Dendritic cell treated with granulocyte-macrophage colony-stimulating factor and Interleukin-4, amounts not matched to agents 40 ng/mL and 50 ng/mL, for 4 days (primary cell): ENCODE results near the gene TRAPPC8.
"Not testable (repeated sequence)": the region's sequence is repeated elsewhere in the genome, so short reads cannot be mapped to it uniquely, and the experiment has no call there.

Source experiments
- H3K27ac Mint-ChIP-seq: one replicate; pipeline ENCODE4 v1.8.0; 2022; ENCODE audit warnings: mild to moderate bottlenecking, mixed read lengths
- H3K27me3 Mint-ChIP-seq: one replicate; pipeline ENCODE4 v1.8.0; 2022; ENCODE audit warnings: mild to moderate bottlenecking, mixed read lengths
- H3K36me3 Mint-ChIP-seq: one replicate; pipeline ENCODE4 v1.8.0; 2022; ENCODE audit warnings: low read depth, mixed read lengths
- H3K4me1 Mint-ChIP-seq: one replicate; pipeline ENCODE4 v1.8.0; 2022; ENCODE audit warnings: low read depth, mixed read lengths
- H3K4me3 Mint-ChIP-seq: one replicate; pipeline ENCODE4 v1.8.0; 2022; ENCODE audit warnings: mild to moderate bottlenecking, moderate library complexity, mixed read lengths
- H3K9me3 Mint-ChIP-seq: one replicate; pipeline ENCODE4 v1.8.0; 2022; ENCODE audit warnings: mixed read lengths
- intact Hi-C: fragments of 100-400 bp; cut with micrococcal nuclease; formaldehyde crosslinking; loops from one replicate; pipeline ENCODE4 v1.15.0; 2022

The TRAPPC8 gene

DNA sequence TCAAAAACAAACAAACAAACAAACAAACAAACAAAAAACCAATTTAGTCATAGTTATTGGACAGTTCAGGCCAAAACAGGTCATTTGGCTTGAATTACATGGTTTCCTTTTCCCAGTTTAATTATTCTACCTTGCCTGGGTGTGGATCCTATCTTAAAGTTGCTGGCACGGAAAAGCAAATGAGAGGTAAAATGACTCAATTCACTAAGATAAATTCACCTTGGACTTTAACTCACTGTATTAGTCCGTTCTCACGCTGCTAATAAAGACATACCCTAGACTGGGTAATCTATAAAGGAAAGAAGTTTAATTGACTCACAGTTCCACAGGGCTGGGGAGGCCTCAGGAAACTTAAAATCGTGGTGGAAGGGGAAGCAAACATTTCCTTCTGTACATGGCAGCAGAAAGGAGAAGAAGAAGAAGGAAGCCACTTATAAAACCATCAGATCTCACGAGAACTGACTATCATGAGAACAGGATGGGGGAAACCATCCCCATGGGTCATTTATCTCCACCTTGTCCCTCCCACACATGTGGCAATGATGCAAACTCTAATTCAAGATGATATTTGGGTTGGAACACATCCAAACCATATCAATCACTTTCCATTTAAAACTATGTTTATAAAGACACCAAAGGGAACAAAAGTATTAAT, 22.5 kb upstream of the TRAPPC8 start:
- Mint-ChIP-seq H3K4me3 (no peak overlapping the region), H3K27me3 (no peaks in the 10 kb centered on the region), H3K27ac (no peak overlapping the region), H3K4me1 (no peaks in the 10 kb centered on the region), H3K36me3 (no peaks in the 10 kb centered on the region), H3K9me3 (peaks cover 8% of the 10 kb centered on the region)
- intact Hi-C loops: no loop called here

DNA sequence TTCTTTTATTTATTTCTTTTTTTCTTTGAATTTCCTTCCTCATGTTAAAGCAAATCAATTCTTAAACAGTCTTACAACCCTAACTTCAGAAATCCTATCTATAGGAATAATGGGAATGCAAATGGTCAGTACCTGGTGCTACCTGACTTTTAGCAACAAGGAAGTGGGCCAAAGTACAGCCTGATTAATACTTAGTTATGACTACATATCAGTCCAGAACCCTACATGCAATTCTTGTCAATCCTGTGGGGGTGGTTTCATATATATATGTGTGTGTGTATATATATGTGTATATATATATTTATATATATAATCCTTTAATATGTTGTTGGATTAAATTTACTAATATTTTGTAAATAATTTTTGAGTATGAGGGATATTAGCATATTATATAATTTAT, 14.8 kb upstream of the TRAPPC8 start:
- intact Hi-C loops: loop anchor here (5.0 kb wide), 1 partner anchor 235 kb away; no protein-coding TSS in a partner anchor
- Mint-ChIP-seq H3K36me3 (no peaks in the 10 kb centered on the region), H3K27ac (no peak overlapping the region), H3K9me3 (no peaks in the 10 kb centered on the region), H3K4me3 (no peak overlapping the region), H3K27me3 (no peaks in the 10 kb centered on the region), H3K4me1 (no peaks in the 10 kb centered on the region)

DNA sequence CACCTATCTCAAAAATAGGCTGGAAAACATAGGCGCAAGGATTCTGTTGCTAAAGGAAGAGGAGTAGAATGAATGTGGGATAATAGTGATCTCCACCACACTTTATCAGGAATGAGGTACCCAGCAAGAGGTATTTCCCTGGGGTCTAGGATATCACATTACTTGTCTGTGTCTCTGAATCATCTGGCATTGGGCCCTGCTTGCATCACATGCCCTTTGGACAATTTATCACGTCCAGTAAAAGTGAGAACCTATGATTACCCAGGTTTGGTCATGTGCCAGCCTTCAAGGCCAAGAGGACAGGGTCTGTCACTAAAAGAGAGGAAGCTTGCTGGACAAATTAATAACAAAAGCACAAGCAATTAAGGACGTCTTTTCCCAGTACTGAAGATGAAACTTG, 11.4 kb upstream of the TRAPPC8 start:
- intact Hi-C loops: no loop called here
- no peaks in the 10 kb centered on the region for H3K4me1 Mint-ChIP-seq
- no peaks in the 10 kb centered on the region for H3K9me3 Mint-ChIP-seq
- H3K27me3 Mint-ChIP-seq: no peaks in the 10 kb centered on the region
- H3K4me3 Mint-ChIP-seq: no peak overlapping the region
- no peak overlapping the region for H3K27ac Mint-ChIP-seq
- H3K36me3 Mint-ChIP-seq: no peaks in the 10 kb centered on the region

DNA sequence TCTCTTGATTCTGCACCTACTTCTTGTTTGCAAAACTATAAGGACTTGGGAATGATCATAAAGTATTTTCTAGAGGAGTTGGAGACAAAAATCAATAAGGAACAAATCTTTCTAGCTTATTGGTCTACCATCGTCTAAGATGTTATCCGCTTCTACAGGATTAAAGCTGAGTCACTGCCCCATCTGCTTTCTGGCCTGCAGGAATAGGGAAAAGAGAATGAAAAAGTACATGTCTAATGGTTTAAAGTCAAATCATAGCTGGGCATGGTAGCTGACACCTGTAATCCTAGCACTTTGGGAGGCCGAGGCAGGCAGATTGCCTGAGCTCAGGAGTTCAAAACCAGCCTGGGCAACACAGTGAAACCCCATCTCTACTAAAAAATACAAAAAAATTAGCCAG, 10.8 kb upstream of the TRAPPC8 start:
- intact Hi-C loops, H3K27me3 Mint-ChIP-seq, H3K27ac Mint-ChIP-seq, H3K4me3 Mint-ChIP-seq, H3K9me3 Mint-ChIP-seq, H3K4me1 Mint-ChIP-seq, H3K36me3 Mint-ChIP-seq: not testable (repeated sequence)

GRCh38 chr18:31952223-31952622, 9.3 kb upstream of the TRAPPC8 start:
- Mint-ChIP-seq H3K4me1 (no peaks in the 10 kb centered on the region), H3K4me3 (no peak overlapping the region), H3K27ac (no peak overlapping the region), H3K36me3 (no peaks in the 10 kb centered on the region), H3K9me3 (no peaks in the 10 kb centered on the region), H3K27me3 (no peaks in the 10 kb centered on the region)
- intact Hi-C loops: no loop called here

DNA sequence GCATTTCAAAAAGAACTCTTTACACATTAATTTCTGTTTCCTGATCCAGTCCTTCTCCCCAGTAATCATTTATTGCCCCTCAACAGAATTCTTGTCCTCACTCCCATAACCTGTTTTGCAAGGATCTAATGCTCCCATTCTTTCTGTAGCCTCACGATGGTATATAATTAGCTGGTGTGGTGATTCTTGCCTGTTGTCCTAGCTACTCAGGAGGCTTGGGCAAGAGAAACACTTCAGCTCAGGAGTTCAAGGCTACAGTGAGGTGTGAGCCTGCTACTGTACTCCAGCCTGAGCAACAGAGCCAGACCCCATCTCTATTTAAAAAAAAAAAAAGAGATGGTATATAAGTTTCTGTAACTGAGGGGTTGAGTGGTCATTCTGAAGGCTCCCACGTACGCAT, 7.7 kb upstream of the TRAPPC8 start:
- Mint-ChIP-seq H3K4me1 (no peaks in the 10 kb centered on the region), H3K27me3 (no peaks in the 10 kb centered on the region), H3K36me3 (no peaks in the 10 kb centered on the region), H3K4me3 (no peak overlapping the region), H3K9me3 (no peaks in the 10 kb centered on the region), H3K27ac (no peak overlapping the region)
- intact Hi-C loops: no loop called here

DNA sequence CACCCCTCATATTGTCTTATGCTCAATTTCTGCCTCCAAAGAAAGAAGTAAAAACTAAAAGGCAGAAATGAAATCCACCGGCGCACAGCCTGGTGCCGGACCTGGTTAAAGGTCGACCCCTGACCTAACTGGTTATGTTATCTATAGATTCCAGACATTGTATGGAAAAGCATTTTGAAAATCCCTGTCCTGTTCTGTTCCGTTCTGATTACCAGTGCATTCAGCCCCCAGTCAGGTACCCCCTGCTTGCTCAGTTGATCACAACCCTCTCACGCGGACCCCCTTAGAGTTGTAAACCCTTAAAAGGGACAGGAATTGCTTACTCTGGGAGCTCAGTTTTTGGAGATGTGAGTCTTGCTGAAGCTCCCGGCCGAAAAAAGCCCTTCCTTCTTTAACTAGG, 5.4 kb upstream of the TRAPPC8 start:
- H3K36me3 Mint-ChIP-seq, H3K9me3 Mint-ChIP-seq, H3K4me3 Mint-ChIP-seq, intact Hi-C loops, H3K27me3 Mint-ChIP-seq, H3K27ac Mint-ChIP-seq: not testable (repeated sequence)
- peaks cover 15% of the 10 kb centered on the region for H3K4me1 Mint-ChIP-seq

DNA sequence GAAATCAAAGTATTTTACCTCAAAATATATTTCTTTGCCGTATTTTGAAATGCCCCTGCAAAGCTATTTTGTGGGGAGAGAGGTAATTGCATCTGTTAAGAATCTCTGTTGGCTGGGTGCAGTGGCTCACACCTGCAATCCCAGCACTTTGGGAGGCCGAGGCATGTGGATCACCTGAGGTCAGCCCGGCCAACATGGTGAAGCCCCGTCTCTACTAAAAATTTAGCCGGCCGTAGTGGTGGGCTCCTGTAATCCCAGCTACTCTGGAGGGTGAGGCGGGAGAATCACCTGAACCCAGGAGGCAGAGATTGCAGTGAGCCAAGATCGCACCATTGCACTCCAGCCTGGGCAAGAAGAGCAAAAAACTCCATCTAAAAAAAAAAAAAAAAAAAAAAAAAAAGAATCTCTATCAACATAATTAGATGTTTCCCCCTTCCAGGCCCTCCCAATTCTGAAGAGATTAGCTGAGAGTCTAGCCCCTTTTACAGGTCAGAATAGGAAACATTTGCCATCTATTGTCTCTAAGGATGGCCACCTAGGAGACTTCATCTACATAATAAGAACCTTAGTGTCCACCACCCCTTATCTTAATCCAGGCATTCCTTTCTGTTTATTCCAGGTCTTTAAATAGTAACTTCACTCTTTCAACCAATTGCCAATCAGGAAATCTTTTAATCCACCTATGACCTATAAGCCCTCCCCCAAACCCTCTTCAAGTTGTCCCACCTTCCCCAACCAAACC, 3.5 kb upstream of the TRAPPC8 start:
- peaks cover 15% of the 10 kb centered on the region for H3K36me3 Mint-ChIP-seq
- H3K4me1 Mint-ChIP-seq: peaks cover 15% of the 10 kb centered on the region
- no peak overlapping the region for H3K27ac Mint-ChIP-seq
- no peaks in the 10 kb centered on the region for H3K27me3 Mint-ChIP-seq
- no peak overlapping the region for H3K4me3 Mint-ChIP-seq
- H3K9me3 Mint-ChIP-seq: no peaks in the 10 kb centered on the region
- intact Hi-C loops: no loop called here

GRCh38 chr18:31943878-31944816, 1.2 kb upstream of the TRAPPC8 start:
- Mint-ChIP-seq H3K4me1 (peaks cover 23% of the 10 kb centered on the region), H3K27ac (peak overlapping the region; percentile 97), H3K9me3 (no peaks in the 10 kb centered on the region), H3K36me3 (peaks cover 15% of the 10 kb centered on the region), H3K27me3 (no peaks in the 10 kb centered on the region), H3K4me3 (peak overlapping the region; percentile 97)
- intact Hi-C loops: loop anchor here (1.0 kb wide), 1 partner anchor 148 kb away; no protein-coding TSS in a partner anchor

DNA sequence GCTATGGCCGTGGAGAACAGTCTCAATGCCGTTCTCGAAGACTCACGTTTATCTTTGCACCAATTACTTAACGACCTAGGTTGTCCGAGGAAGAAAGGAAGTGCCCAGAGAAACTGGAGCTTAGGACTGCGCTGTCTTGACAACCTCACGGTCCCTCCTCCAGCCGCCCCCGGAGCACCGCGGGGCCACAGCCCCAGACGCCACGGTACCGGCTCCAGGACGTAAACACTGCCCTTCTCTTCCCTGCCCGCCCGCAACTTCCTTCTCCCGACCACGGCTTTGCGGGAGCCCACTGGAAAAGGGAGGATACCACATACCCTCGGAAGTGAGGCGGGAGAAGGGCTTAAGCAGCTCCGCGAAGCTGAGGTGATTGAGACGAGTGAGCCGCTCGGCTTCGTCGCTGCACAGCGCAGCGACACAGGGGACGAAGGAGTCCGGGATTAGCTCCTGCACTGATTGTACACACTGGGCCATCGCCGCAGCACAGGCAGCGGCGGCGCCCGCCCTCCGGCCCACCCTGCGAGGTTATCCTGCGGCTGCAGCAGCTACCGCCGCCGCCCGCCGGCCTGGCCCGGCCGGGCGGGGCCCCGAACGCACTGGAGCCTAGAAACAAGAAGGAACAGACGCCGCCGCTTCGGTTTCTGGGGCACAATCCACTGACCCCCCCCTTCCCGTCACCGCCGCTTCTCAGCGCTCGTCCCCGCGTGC, 483 bp downstream of the TRAPPC8 start:
- Mint-ChIP-seq H3K4me1 (peaks cover 30% of the 10 kb centered on the region), H3K36me3 (peaks cover 17% of the 10 kb centered on the region), H3K27me3 (no peaks in the 10 kb centered on the region), H3K4me3 (peak overlapping the region; percentile 97), H3K9me3 (no peaks in the 10 kb centered on the region), H3K27ac (peak overlapping the region; percentile 97)
- intact Hi-C loops: no loop called here

GRCh38 chr18:31941010-31941809, 1.7 kb downstream of the TRAPPC8 start:
- intact Hi-C loops: no loop called here

DNA sequence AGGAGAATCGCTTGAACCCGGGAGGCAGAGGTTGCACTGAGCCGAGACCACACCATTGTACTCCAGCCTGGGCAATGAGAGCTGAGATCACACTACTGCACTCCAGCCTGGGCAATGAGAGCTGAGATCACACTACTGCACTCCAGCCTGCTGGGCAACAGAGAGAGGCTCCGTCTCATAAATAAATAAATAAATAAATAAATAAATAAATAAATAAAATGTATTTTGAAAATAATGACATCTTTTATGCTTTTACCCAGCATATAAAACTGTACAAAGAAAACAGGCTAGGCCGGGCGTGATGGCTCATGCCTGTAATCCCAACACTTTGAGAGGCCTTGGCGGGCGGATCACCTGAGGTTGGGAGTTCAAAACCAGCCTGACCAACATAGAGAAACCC, 8.2 kb downstream of the TRAPPC8 start:
- H3K27ac Mint-ChIP-seq, H3K9me3 Mint-ChIP-seq, H3K4me3 Mint-ChIP-seq, intact Hi-C loops, H3K27me3 Mint-ChIP-seq: not testable (repeated sequence)
- H3K36me3 Mint-ChIP-seq: peaks cover 59% of the 10 kb centered on the region
- peaks cover 24% of the 10 kb centered on the region for H3K4me1 Mint-ChIP-seq

More at GRCh38 chr18:31941010-31941809, 1.7 kb downstream of the TRAPPC8 start:
- Mint-ChIP-seq H3K4me3 (peak overlapping the region; percentile 97), H3K9me3 (no peaks in the 10 kb centered on the region), H3K4me1 (peaks cover 30% of the 10 kb centered on the region), H3K27ac (peak overlapping the region; percentile 97), H3K27me3 (no peaks in the 10 kb centered on the region), H3K36me3 (peaks cover 26% of the 10 kb centered on the region)

- H3K36me3 Mint-ChIP-seq: peaks cover 80% of the 10 kb centered on the region
- H3K27ac Mint-ChIP-seq: peak overlapping the region; percentile 30
- no peaks in the 10 kb centered on the region for H3K9me3 Mint-ChIP-seq
- no peaks in the 10 kb centered on the region for H3K27me3 Mint-ChIP-seq
- H3K4me1 Mint-ChIP-seq: peaks cover 11% of the 10 kb centered on the region
- no peak overlapping the region for H3K4me3 Mint-ChIP-seq
- intact Hi-C loops: no loop called here
These were observed 11.1 kb downstream of the TRAPPC8 start for GRCh38 chr18:31931886-31932240.
